Fibroblast of villous mesenchyme (primary cell): ENCODE data around the gene PM20D1. TPM values are rescaled to one million over a fixed set of nuclear protein-coding genes. Genes with fewer than 3 reads are reported as not detected.
"Not testable (repeated sequence)": the region's sequence is repeated elsewhere in the genome, so short reads cannot be mapped to it uniquely, and the experiment has no call there.

Source experiments
- DNase-seq: peaks from one replicate; pipeline ENCODE4 v3.0.0-alpha.2; 2010; ENCODE audit warnings: low read depth
- H3K4me3 ChIP-seq: 2 replicates; pipeline ENCODE4 v1.5.1; 2011; ENCODE audit warnings: low read depth, mild to moderate bottlenecking, low read length
- total RNA-seq: library from RNA; depleted of rRNA; stranded (reverse); fragments of >200 nt; gene quantifications from 2 replicates; pipeline ENCODE4 v1.2.3, GENCODE V29; 2012
- TF ChIP-seq, protein P1 (sequence below): IDR thresholded peaks from 2 replicates; pipeline ENCODE4 v1.5.1; 2012; ENCODE audit warnings: low read depth, mild to moderate bottlenecking, low read length; ENCODE audit not compliant: insufficient read depth

Gene PM20D1
- total RNA-seq, 1 donor: not detected

GRCh38 chr1:205879974-205880373 is 30.0 kb upstream of the PM20D1 start:
- no peak for DNase-seq
- TF ChIP-seq, protein P1, sequence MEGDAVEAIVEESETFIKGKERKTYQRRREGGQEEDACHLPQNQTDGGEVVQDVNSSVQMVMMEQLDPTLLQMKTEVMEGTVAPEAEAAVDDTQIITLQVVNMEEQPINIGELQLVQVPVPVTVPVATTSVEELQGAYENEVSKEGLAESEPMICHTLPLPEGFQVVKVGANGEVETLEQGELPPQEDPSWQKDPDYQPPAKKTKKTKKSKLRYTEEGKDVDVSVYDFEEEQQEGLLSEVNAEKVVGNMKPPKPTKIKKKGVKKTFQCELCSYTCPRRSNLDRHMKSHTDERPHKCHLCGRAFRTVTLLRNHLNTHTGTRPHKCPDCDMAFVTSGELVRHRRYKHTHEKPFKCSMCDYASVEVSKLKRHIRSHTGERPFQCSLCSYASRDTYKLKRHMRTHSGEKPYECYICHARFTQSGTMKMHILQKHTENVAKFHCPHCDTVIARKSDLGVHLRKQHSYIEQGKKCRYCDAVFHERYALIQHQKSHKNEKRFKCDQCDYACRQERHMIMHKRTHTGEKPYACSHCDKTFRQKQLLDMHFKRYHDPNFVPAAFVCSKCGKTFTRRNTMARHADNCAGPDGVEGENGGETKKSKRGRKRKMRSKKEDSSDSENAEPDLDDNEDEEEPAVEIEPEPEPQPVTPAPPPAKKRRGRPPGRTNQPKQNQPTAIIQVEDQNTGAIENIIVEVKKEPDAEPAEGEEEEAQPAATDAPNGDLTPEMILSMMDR: no peak
- H3K4me3 ChIP-seq: no peak overlapping the region

- H3K4me3 ChIP-seq: no peak overlapping the region
- TF ChIP-seq, protein P1: no peak
- DNase-seq: no peak
Observed at GRCh38 chr1:205878026-205878425, 28.1 kb upstream of the PM20D1 start.

GRCh38 chr1:205873148-205873547 is 23.2 kb upstream of the PM20D1 start:
- not testable (repeated sequence) for DNase-seq, H3K4me3 ChIP-seq

- H3K4me3 ChIP-seq: no peak overlapping the region
- no peak for DNase-seq
- TF ChIP-seq, protein P1: no peak
Observed at GRCh38 chr1:205870236-205870635, 20.3 kb upstream of the PM20D1 start.

- no peak overlapping the region for H3K4me3 ChIP-seq
- no peak for DNase-seq
- TF ChIP-seq, protein P1: no peak
Observed at GRCh38 chr1:205861540-205861939, 11.6 kb upstream of the PM20D1 start.

- H3K4me3 ChIP-seq: no peak overlapping the region
- TF ChIP-seq, protein P1: no peak
- no peak for DNase-seq
Observed at GRCh38 chr1:205858141-205858961, 8.4 kb upstream of the PM20D1 start.

GRCh38 chr1:205857501-205857900 is 7.6 kb upstream of the PM20D1 start:
- not testable (repeated sequence) for H3K4me3 ChIP-seq

DNA sequence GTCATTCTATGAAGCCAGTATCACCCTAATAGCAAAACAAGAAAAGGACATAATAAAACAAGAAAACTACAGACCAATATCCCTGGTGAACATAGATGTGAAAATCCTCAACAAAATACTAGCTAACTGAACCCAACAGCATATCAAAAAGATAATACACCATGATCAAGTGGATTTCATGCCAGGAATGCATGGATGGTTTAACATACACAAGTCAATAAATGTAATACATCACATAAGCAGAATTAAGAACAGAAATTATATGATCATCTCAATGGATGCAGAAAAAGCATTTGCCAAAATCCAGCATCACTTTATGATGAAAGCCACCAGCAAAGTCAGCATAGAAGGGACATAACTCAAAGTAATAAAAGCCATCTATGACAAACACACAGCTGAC is 6.5 kb upstream of the PM20D1 start:
- DNase-seq: no peak
- TF ChIP-seq, protein P1: no peak
- no peak overlapping the region for H3K4me3 ChIP-seq

More at GRCh38 chr1:205857501-205857900, 7.6 kb upstream of the PM20D1 start:
- DNase-seq: not testable (repeated sequence)
